A673 (cell line): ENCODE measurements around the gene NR6A1.

Experiments used
- EZH2 ChIP-seq: fragments of 200-600 bp; sonication (generic); IDR thresholded peaks from 2 replicates; pipeline ENCODE4 v1.6.1; 2017; ENCODE audit warnings: borderline replicate concordance, low read depth, mild to moderate bottlenecking, mixed read lengths, antibody characterized with exemption, low read length; ENCODE audit not compliant: poor library complexity, severe bottlenecking
- TF ChIP-seq, protein P1 (sequence below): fragments of 300-800, 200-600 bp; sonication (generic); conservative IDR thresholded peaks from 2 replicates; pipeline ENCODE4 v1.5.1; 2017; ENCODE audit warnings: low read depth, mild to moderate bottlenecking, antibody characterized with exemption, low read length, moderate library complexity, mixed read lengths

DNA sequence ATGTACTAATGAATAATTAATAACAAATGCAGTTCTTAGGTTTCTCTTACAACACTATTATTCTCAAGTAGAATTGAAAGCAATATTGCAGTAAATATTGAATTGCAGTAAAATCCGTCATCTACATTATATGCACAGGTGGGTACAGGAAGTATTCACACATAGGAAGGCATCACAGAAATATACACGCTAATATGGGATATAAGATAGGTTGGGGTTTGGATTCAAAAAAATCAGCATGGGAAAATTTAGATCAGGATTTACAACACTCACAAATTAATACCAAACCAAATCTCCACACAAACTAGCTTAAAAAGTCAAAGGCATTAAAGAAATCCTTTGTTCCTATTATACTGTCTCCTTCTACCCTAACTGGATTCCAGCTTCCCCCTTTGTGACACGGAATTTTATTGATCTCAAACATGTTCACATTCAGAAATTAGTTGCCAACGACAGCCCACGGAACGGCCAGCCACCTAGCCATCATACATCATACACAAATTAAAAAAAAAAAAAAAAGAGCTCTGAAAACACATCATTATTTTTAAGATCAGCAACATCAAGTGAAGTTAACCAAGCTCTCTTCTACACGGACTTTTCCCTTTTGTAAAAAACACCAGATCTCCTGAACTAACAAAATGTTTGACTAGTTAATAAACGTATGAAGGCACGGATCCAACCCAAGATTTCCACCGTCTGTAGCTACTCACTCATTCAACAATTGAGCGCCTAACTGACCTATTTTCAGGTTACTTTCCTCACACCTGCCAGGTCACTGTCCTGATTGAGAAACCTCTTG, 2.2 kb downstream of the NR6A1 start:
- TF ChIP-seq, protein P1, sequence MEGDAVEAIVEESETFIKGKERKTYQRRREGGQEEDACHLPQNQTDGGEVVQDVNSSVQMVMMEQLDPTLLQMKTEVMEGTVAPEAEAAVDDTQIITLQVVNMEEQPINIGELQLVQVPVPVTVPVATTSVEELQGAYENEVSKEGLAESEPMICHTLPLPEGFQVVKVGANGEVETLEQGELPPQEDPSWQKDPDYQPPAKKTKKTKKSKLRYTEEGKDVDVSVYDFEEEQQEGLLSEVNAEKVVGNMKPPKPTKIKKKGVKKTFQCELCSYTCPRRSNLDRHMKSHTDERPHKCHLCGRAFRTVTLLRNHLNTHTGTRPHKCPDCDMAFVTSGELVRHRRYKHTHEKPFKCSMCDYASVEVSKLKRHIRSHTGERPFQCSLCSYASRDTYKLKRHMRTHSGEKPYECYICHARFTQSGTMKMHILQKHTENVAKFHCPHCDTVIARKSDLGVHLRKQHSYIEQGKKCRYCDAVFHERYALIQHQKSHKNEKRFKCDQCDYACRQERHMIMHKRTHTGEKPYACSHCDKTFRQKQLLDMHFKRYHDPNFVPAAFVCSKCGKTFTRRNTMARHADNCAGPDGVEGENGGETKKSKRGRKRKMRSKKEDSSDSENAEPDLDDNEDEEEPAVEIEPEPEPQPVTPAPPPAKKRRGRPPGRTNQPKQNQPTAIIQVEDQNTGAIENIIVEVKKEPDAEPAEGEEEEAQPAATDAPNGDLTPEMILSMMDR: no peak
- TF ChIP-seq EZH2: no peak
